Gastroesophageal sphincter (tissue), 4 donors: Measurements from ENCODE around the gene NFYC. TPM values are rescaled to one million over a fixed set of nuclear protein-coding genes. Genes with fewer than 3 reads are reported as not detected.
A peak's percentile ranks its signal among the peaks of the same experiment; 100 is the strongest.

Experiments used
- ATAC-seq: fragments of 150-250 bp; one replicate; pipeline ENCODE4 v1.9.1; 2016; ENCODE audit warnings: mild to moderate bottlenecking, moderate library complexity
- H3K27ac ChIP-seq, 4 donors: fragments of 200-600 bp; sonication (generic) in 3 of 4; 1 replicate in 3 of 4; 2 replicates in 1 of 4; pipeline ENCODE4 v1.5.1; 2016 to 2019
- H3K27me3 ChIP-seq: fragments of 200-600 bp; sonication (generic); one replicate; pipeline ENCODE4 v1.5.1; 2019
- H3K36me3 ChIP-seq, 2 donors: fragments of 200-600 bp; sonication (generic); one replicate each; pipeline ENCODE4 v1.5.1; 2019; ENCODE audit warnings: control low read depth in 1 of 2
- H3K4me1 ChIP-seq, 3 donors: fragments of 200-600 bp; sonication (generic); 1 replicate in 2 of 3; 2 replicates in 1 of 3; pipeline ENCODE4 v1.5.1; 2016 to 2019; ENCODE audit warnings: control low read depth in 2 of 3
- H3K4me3 ChIP-seq, 2 donors: fragments of 200-600 bp; sonication (generic); one replicate each; pipeline ENCODE4 v1.5.1; 2019; ENCODE audit warnings: mild to moderate bottlenecking in 1 of 2, moderate library complexity in 1 of 2
- H3K9me3 ChIP-seq, 3 donors: fragments of 200-600 bp; sonication (generic); one replicate each; pipeline ENCODE4 v1.5.1; 2017 to 2019; ENCODE audit warnings: control low read depth in 2 of 3
- EP300 ChIP-seq: sonication (generic); formaldehyde crosslinking; IDR thresholded peaks from one replicate; pipeline ENCODE4 v1.6.1; 2017; ENCODE audit warnings: antibody characterized with exemption, mild to moderate bottlenecking
- POLR2A ChIP-seq, 2 donors: fragments of 450-650 bp; IDR thresholded peaks; one replicate each; pipeline ENCODE4 v1.6.1; 2017; ENCODE audit warnings: antibody characterized with exemption in 2 of 2, mild to moderate bottlenecking in 2 of 2, moderate library complexity in 1 of 2
- POLR2AphosphoS5 ChIP-seq: sonication (generic); formaldehyde crosslinking; IDR thresholded peaks from one replicate; pipeline ENCODE4 v1.6.1; 2017; ENCODE audit warnings: antibody characterized with exemption
- WGBS, 2 donors: methylation state at CpG; one replicate each; pipeline ENCODE4 v1.1.5; 2018; ENCODE audit warnings: low coverage in 1 of 2; 5-methylcytosine and 5-hydroxymethylcytosine counted together
- total RNA-seq, 4 donors: library from RNA; depleted of rRNA; stranded (reverse); fragments of >200 nt; gene quantifications; one replicate each; pipeline ENCODE4 v1.1.0, GENCODE V29; 2016
- TF ChIP-seq, protein P1 (sequence below), 4 experiments: fragments of 200-600 bp in 2 of 4; fragments of 450-650 bp in 2 of 4; sonication (generic) in 1 of 4; IDR thresholded peaks; one replicate each; pipeline ENCODE4 v1.5.1; 2017 to 2019; ENCODE audit warnings: antibody characterized with exemption in 4 of 4, mild to moderate bottlenecking in 2 of 4, moderate library complexity in 2 of 4

The NFYC gene
- total RNA-seq, 4 donors from 2014 or later = 32.4 to 54.2 (median 46.5) TPM

DNA sequence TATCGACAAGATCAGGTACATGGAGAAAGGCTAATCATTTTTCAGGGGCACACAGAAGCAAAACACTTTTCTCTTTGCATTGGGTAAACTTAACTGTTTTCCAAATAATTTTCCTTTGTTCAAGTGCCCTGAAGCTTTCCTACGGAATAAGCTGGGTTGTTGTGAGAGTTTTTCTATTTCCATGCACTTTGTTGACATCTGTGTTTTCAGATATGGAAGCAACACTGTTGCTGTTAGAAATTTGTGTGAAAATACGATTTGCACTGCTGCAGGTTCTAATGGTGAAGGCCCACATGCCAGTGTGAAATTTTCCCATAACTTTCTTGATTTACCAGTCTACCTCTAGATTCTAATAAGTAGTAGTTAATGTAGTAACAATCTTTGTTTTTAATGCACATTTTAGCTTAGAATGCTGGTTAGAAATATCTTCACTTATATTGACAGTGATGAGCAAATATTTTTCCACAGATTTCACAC lies 18.3 kb downstream of the NFYC start:
- Histone ChIP-seq H3K27ac (peak overlapping the region; percentile 81 to 98 (median 82)), H3K36me3 (no peaks in the 10 kb centered on the region), H3K9me3 (no peaks in the 10 kb centered on the region), H3K27me3 (no peaks in the 10 kb centered on the region), H3K4me1 (peaks cover 5 to 69% (median 25%) of the 10 kb centered on the region in 3 donors), H3K4me3 (peak overlapping the region; percentile 47 to 100)
- TF ChIP-seq POLR2A (IDR thresholded peaks at IDR 0.05) (no peak), EP300 (no peak)
- no peak for ATAC-seq
- 0 to 8% methylated on average over 3 of the region's 3 CpGs for WGBS, 2 donors

DNA sequence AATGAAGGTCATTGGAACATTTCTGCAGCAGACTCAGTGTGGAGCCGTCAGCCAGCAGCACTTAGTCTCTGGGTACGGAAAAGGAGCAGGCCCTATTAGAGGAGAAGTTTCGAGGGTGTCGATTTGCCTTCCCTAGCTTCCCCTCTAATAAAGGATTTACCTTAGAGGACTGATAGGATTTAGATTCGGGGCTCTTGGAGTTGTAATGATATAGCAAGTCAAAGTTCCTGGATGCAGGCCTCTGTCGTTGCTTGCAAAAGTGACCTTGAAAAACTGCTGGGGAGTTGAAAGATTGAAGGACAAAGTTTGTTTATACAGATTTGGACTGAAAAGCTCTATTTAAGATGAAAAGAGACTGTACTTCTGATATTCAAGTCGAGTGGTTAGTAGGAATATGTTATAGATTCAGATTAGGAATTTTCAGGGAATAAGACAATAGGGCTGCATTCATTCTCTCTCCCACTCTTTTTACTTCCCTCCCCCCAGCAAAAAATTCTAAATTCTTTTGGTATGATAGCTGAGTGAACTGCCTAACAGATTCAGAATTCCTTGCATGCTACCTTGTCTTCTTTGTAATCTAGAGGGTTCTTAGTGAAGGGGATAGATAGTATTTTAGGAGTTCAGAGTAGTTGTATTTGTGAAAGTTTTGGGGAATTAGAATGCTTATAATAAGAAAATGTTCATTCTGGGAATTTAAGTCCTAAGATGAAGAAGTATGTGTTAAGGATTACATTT lies 19.2 kb downstream of the NFYC start:
- Histone ChIP-seq H3K36me3 (no peaks in the 10 kb centered on the region), H3K4me1 (peaks cover 5 to 73% (median 29%) of the 10 kb centered on the region in 3 donors), H3K4me3 (peak overlapping the region; percentile 47 to 100), H3K27ac (peak overlapping the region; percentile 77 to 98 (median 82)), H3K27me3 (no peaks in the 10 kb centered on the region), H3K9me3 (no peaks in the 10 kb centered on the region)
- ATAC-seq = no peak
- no peak for TF ChIP-seq POLR2AphosphoS5
- no peak for TF ChIP-seq POLR2A (IDR thresholded peaks at IDR 0.05)
- no peak for TF ChIP-seq EP300
- TF ChIP-seq, protein P1, sequence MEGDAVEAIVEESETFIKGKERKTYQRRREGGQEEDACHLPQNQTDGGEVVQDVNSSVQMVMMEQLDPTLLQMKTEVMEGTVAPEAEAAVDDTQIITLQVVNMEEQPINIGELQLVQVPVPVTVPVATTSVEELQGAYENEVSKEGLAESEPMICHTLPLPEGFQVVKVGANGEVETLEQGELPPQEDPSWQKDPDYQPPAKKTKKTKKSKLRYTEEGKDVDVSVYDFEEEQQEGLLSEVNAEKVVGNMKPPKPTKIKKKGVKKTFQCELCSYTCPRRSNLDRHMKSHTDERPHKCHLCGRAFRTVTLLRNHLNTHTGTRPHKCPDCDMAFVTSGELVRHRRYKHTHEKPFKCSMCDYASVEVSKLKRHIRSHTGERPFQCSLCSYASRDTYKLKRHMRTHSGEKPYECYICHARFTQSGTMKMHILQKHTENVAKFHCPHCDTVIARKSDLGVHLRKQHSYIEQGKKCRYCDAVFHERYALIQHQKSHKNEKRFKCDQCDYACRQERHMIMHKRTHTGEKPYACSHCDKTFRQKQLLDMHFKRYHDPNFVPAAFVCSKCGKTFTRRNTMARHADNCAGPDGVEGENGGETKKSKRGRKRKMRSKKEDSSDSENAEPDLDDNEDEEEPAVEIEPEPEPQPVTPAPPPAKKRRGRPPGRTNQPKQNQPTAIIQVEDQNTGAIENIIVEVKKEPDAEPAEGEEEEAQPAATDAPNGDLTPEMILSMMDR (IDR thresholded peaks at IDR 0.05) = no peak
- WGBS, 2 donors = 10 to 11% methylated on average over 7 of the region's 7 CpGs

GRCh38 chr1:40711465-40712404 lies 20.2 kb downstream of the NFYC start:
- H3K4me3 ChIP-seq = peak overlapping the region; percentile 14 to 47
- peak overlapping the region; percentile 77 to 98 (median 82) for H3K27ac ChIP-seq
- no peaks in the 10 kb centered on the region for H3K9me3 ChIP-seq
- WGBS, 2 donors = 0 to 3% methylated on average over 3 of the region's 3 CpGs
- no peak for ATAC-seq
- TF ChIP-seq POLR2AphosphoS5 = no peak
- no peak for TF ChIP-seq POLR2A (IDR thresholded peaks at IDR 0.05)
- no peak for TF ChIP-seq EP300
- TF ChIP-seq, protein P1 (IDR thresholded peaks at IDR 0.05) = no peak
- no peaks in the 10 kb centered on the region for H3K27me3 ChIP-seq
- peaks cover 5 to 83% (median 32%) of the 10 kb centered on the region in 3 donors for H3K4me1 ChIP-seq
- no peaks in the 10 kb centered on the region for H3K36me3 ChIP-seq

DNA sequence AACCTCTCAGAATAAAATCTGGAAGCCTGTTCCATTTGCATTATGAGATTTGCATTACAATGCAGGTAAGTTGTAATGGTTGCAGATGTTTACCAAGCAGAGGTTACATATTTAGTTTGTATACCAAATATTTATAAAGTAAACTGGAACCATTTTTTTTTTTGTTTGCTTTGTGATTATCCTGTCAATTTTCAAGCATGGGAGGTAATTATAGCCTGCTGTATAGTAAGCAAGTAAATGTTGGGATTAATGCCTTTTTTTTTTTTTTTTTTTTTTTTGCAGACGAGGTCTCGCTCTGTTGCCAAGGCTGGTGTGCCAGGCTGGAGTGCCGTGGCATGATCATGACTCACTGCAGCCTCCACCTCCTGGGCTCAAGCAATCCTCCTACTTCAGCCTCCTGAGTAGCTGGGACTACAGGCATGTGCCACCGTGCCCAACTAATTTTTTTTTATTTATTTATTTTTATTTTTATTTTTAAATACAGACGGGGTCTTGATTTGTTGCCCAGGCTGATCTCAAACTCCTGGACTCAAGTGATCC lies 21.0 kb downstream of the NFYC start:
- H3K27me3 ChIP-seq = no peaks in the 10 kb centered on the region
- 20 to 72% methylated on average over 1 to 4 of the region's 5 CpGs for WGBS, 2 donors
- H3K9me3 ChIP-seq = no peaks in the 10 kb centered on the region
- no peaks in the 10 kb centered on the region for H3K36me3 ChIP-seq
- TF ChIP-seq EP300 (no peak), POLR2A (IDR thresholded peaks at IDR 0.05) (no peak), POLR2AphosphoS5 (no peak)
- TF ChIP-seq, protein P1 (IDR thresholded peaks at IDR 0.05) = no peak
- H3K4me1 ChIP-seq = peaks cover 5 to 90% (median 32%) of the 10 kb centered on the region in 3 donors
- H3K27ac ChIP-seq = peak overlapping the region; percentile 43 to 98 (median 82)
- ATAC-seq = no peak
- no peak overlapping the region for H3K4me3 ChIP-seq

GRCh38 chr1:40712997-40713396 lies 21.5 kb downstream of the NFYC start:
- no peaks in the 10 kb centered on the region for H3K9me3 ChIP-seq
- no peak for ATAC-seq
- H3K27me3 ChIP-seq = no peaks in the 10 kb centered on the region
- TF ChIP-seq POLR2AphosphoS5 (no peak), EP300 (no peak), POLR2A (IDR thresholded peaks at IDR 0.05) (no peak)
- TF ChIP-seq, protein P1 (IDR thresholded peaks at IDR 0.05) = no peak
- H3K4me1 ChIP-seq = peaks cover 5 to 95% (median 33%) of the 10 kb centered on the region in 3 donors
- H3K4me3 ChIP-seq = no peak overlapping the region
- H3K36me3 ChIP-seq = no peaks in the 10 kb centered on the region
- peak overlapping the region; percentile 43 to 83 (median 62) for H3K27ac ChIP-seq
